GM19328 (cell line): ENCODE data around the gene PRR33.
"Not testable (repeated sequence)": the region's sequence is repeated elsewhere in the genome, so short reads cannot be mapped to it uniquely, and the experiment has no call there.

Source experiments
- ATAC-seq: cut with Tn5 transposase; IDR thresholded peaks from one replicate; pipeline ENCODE4 v1.9.1; 2021; ENCODE audit warnings: mild to moderate bottlenecking, moderate library complexity; ENCODE audit not compliant: unreplicated experiment

The PRR33 gene

DNA sequence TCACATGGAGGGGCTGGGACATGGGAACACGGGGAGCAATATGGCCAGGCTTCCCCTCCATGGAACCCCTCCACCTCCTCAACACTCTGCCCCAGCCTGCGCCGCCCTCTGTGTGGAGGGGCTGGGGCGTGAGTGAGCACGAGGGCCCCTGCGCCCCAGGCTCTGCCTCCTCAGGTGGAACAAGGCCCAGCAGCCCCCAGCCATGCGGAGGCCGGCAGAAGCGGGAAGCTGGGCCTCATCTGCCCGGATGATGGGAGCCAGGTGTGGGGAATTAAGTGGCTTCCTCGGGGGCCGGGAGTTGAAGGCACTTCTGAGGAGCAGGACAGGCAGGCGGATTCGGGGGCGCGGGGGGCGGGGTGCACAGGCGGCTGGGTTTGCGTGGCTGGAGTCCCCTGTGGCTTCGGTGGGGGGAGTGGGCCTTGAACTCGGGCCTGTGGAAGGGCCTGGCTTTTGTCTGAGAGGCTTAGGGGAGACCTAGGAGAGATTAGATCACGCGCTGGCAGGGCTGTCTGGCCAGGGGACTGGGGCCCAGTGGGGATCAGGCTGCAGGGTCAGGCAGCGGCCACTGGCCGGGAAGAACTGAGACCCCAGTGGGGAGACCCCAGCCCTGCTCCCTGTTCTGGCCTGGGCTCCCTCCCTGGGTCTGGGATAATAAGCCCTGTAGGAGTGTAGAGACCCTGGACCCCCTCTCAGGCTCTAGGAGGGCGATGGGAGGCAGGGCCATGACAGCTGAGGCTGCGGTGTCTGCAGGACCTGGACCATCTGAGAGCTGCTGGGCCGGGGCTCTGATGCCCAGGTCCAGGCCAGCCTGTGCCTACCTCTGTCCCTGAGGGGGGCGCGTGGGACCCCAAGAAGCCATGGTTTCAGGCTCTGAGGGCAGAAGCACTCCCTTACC is 13.3 kb downstream of the PRR33 start:
- ATAC-seq: no peak

GRCh38 chr11:1877211-1878136 is 14.2 kb downstream of the PRR33 start:
- ATAC-seq: no peak

- ATAC-seq: no peak
Observed at GRCh38 chr11:1876361-1877063, 15.2 kb downstream of the PRR33 start.

GRCh38 chr11:1875851-1876301 is 15.8 kb downstream of the PRR33 start:
- not testable (repeated sequence) for ATAC-seq

DNA sequence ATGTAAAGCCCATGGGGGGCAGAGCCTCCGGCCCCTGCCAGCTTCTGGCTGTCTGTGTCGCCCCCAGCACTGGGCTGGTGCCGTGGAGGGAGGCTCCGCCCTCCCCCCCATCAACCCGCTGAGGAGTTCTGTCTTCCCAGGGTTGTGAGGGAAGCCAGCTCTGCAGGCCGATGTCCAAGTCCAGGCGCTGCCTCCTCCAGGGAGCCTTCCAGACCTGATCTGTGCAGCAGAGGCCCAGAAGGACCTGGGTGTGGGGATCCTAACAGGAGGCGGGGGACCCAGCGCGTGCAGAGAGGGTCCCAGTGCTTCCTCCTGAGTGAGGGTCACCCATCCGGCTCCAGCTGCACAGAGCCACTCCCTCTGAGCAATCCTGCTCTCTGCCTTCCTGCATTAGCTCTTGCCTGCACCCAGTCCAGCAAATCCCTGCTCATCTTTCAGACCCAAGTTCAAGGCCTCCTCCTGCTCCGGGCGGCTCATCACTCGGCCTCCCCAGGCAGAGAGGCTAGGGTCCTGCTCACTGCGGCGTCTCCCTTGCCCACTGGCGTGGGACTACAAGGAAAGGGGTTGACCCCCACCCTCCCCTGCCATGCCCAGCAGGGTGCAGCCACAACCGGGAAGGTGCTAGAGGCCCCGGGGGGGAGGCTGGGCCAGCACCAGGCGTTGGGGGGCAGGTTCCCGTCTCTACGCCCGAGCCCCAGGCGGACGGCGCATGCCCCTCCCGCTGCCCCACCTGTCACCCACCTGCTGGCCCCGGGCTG is 16.4 kb downstream of the PRR33 start:
- ATAC-seq: no peak

- not testable (repeated sequence) for ATAC-seq
Observed at GRCh38 chr11:1874441-1875092, 17.1 kb downstream of the PRR33 start.

- ATAC-seq: not testable (repeated sequence)
Observed at GRCh38 chr11:1873813-1874150, 17.9 kb downstream of the PRR33 start.

- no peak for ATAC-seq
Observed at GRCh38 chr11:1873048-1873812, 18.5 kb downstream of the PRR33 start.

DNA sequence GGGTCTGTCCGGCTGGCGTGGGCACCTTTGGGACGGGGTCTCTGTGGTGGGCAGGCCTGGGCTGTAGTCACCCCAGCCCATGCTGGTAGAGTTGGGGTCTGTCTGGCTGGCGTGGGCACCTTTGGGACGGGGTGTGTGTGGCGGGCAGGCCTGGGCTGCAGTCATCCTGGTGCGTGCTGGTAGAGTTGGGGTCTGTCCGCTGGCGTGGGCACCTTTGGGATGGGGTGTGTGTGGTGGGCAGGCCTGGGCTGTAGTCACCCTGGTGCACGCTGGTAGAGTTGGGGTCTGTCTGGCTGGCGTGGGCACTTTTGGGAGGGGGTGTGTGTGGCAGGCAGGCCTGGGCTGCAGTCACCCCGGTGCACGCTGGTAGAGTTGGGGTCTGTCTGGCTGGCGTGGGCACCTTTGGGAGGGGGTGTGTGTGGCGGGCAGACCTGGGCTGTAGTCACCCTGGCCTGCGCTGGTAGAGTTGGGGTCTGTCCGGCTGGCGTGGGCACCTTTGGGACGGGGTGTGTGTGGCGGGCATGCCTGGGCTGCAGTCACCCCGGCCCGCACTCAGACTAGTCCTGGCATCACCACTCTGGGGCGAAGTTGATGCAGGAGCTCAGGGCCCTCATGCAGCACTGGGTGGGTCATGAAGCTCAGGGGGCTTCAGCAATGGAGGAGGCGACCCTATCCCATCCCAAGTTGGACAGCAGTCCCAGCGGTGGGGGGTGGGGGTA is 19.3 kb downstream of the PRR33 start:
- no peak for ATAC-seq

GRCh38 chr11:1871531-1871930 is 20.2 kb downstream of the PRR33 start:
- no peak for ATAC-seq

- no peak for ATAC-seq
Observed at GRCh38 chr11:1870721-1871466, 20.8 kb downstream of the PRR33 start.

DNA sequence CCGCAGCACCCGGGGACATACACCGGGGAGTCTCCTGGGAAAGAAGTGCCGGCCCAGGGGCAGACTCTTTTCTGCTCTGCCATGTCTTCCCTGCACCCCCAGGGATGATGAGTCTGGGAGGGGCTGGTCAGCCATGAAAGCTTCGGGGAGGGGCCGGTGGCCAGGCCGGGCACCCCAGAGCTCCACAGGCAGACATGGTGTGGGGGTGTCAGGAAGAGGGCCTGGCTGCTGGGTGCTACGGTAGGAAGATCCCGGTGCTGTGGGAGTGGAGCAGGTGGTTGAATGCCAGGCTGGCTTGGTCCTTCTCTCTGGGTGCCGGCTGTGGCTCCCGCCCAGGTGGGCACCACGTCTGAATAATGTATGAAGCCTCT is 21.4 kb downstream of the PRR33 start:
- ATAC-seq: no peak

DNA sequence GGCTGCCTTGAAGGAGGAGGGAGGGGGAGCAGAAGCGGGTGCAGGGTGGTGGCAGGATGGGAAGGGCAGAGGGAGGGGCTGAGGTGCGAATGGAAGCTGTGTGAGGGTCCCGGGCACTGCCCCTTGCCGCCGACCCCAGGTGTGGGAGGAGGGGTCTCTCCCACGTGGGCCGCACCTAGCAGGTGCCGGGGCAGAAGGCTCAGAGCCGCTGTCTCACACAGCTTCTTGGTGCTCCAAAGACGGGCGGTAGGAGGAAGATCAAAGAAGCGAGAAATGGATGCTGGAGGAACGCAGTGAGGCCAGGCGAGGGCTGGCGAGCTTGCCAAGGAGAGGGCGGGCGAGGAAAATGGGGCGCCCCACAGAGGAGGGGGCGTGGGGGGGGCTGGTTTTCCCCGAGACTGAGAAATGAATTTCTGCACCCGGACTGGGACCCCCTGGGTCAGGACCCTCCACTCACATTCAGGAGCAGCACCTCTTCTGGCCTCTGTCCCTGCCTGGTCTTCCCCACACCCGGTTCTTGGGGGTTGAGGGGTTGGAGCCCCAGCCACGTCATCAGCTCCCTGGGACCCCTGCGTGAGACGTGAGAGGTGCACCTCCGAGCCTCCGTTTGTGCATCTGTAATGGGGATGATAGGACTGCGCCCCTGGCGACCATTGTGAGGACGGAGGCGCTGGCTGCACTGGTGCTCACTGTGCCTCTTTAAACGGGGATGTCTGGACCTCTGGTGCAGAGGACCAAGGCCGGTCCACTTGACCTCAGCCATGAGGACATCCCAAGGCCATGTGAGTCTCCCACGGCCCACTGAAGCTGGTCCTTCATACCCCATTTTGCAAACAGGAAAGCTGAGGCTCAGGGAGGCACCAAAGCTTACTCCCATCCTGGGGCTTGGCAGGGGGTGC is 22.0 kb downstream of the PRR33 start:
- no peak for ATAC-seq

DNA sequence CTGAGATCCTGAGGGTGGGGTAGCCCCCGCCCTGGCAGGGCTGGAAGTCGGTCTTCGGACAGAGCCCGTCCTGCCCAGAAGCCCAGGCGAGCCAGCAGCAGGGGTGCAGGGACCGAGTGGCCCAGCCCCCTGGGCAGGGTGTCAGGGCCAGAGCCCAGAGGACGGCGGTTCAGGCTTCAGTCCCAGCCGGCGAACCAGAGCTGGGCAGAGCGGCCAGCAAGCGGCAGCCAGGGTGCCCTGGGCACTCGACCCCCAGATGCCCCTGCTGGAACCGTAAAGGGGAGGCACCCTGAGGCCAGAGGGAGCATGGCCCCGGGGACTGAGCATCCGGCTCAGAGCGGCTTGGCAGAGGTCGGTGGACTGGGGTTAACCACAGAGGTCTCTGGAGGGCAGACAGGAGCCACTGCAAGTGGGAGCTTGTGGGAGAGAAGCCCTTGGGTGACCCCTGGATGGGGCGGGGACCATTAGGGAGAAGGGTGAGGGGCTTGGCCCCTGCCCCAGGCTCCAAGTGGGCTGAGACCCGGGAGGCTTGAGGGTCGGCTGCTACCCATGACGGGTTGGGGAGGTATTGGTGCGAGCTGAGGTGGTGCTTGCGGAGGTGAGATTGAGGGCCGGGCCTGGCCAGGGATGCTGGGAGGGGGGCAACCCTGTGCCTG is 22.9 kb downstream of the PRR33 start:
- no peak for ATAC-seq

DNA sequence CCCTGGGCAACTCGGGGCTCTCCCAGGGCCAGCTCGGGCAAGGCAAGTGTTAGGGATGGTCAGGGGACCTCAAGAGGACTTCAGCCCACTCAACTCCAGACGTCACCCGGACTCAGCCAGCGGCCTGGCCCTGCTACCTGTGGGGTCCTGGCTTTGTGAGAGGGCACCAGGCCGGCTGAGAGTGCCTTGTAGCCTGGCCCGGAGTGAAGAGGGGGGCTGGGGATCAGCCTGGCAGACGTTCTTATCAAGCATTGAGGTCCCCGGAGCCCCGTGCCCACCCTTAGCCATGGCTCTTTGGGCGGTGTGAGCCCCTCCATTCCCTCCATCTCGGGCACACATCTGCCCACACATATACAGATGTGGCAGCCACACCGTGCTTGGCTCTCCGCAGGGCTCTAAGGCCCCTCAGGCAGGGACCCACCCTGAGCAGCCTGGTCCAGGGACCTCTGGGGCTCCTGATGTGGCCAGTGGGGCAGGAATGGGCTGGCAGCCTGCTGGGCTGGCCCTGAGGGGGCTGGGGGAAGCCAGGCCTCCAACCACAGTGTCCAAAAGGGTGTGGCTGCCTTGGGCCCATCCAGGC is 23.5 kb downstream of the PRR33 start:
- no peak for ATAC-seq

DNA sequence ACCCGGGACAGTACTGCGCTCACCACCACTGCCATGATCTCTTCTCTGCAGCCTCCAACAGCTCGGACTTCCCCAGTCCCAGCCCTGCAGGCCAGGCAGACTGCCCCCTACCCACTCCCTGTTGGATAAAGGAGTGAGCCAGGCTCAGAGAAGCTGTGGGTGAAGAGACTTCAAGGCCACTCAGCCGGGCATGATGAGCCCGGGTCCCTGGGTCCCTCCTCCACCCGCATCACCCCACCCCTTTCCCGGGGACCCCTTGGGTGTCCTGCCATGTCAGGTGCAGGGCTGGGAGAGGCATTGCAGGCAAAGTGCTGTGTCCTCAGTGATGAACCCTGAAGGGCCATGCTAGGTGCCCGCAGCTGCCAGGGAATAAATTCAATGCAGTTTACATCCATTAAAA is 24.3 kb downstream of the PRR33 start:
- ATAC-seq: no peak
